ENCODE data around the gene SFT2D2.

Gene SFT2D2

GRCh38 chr1:168295411-168296114, 69.8 kb downstream of the SFT2D2 start:
- no peaks in the 10 kb centered on the region for H3K79me2 ChIP-seq (ENCODE audit: insufficient read depth, low read length)

GRCh38 chr1:168297019-168297730, 71.4 kb downstream of the SFT2D2 start:
- H3K79me2 ChIP-seq (ENCODE audit: insufficient read depth, low read length), result no peaks in the 10 kb centered on the region
- TF ChIP-seq EZH2phosphoT487 (IDR thresholded peaks at IDR 0.05; ENCODE audit: borderline replicate concordance), result no peak
- no peak overlapping the region for H3K9ac ChIP-seq (ENCODE audit: low read depth, low read length, poor library complexity, severe bottlenecking)
- no peaks in the 10 kb centered on the region for H3K9me2 ChIP-seq (replicated peaks; ENCODE audit: low read depth, low read length)
- no peaks in the 10 kb centered on the region for H3F3A ChIP-seq (ENCODE audit: low read depth)
- no peaks in the 10 kb centered on the region for H3K36me3 ChIP-seq (ENCODE audit: insufficient read depth, low read length)
- H3K4me1 ChIP-seq (ENCODE audit: insufficient read depth, low read length, poor library complexity, severe bottlenecking), result no peaks in the 10 kb centered on the region
- H3K27me3 ChIP-seq (ENCODE audit: insufficient read depth, low read length, poor library complexity, severe bottlenecking), result no peaks in the 10 kb centered on the region
- no peak overlapping the region for H3K4me3 ChIP-seq (ENCODE audit: low read length, poor library complexity, severe bottlenecking)
- no peak overlapping the region for H3K4me2 ChIP-seq (ENCODE audit: low read depth, low read length, poor library complexity, severe bottlenecking)
- no peaks in the 10 kb centered on the region for H3K9me3 ChIP-seq (ENCODE audit: insufficient read depth, low read depth, low read length)
- H2AFZ ChIP-seq (ENCODE audit: low read length), result no peak overlapping the region
- no peaks in the 10 kb centered on the region for H4K20me1 ChIP-seq (ENCODE audit: insufficient read depth, low read length, poor library complexity, severe bottlenecking)

More at GRCh38 chr1:168295411-168296114, 69.8 kb downstream of the SFT2D2 start:
- no peak for TF ChIP-seq CTCF (conservative IDR thresholded peaks at IDR 0.05; ENCODE audit: low read length)
- TF ChIP-seq EZH2phosphoT487 (IDR thresholded peaks at IDR 0.05; ENCODE audit: borderline replicate concordance), result no peak
- H3K4me1 ChIP-seq (ENCODE audit: insufficient read depth, low read length, poor library complexity, severe bottlenecking), result no peaks in the 10 kb centered on the region
- H3K4me2 ChIP-seq (ENCODE audit: low read depth, low read length, poor library complexity, severe bottlenecking), result no peak overlapping the region
- H4K20me1 ChIP-seq (ENCODE audit: insufficient read depth, low read length, poor library complexity, severe bottlenecking), result no peaks in the 10 kb centered on the region
- H3K9ac ChIP-seq (ENCODE audit: low read depth, low read length, poor library complexity, severe bottlenecking), result no peak overlapping the region
- H2AFZ ChIP-seq (ENCODE audit: low read length), result no peak overlapping the region
- H3F3A ChIP-seq (ENCODE audit: low read depth), result no peaks in the 10 kb centered on the region
- H3K4me3 ChIP-seq (ENCODE audit: low read length, poor library complexity, severe bottlenecking), result no peak overlapping the region
- no peaks in the 10 kb centered on the region for H3K9me3 ChIP-seq (ENCODE audit: insufficient read depth, low read depth, low read length)
- H3K9me2 ChIP-seq (replicated peaks; ENCODE audit: low read depth, low read length), result no peaks in the 10 kb centered on the region
- no peaks in the 10 kb centered on the region for H3K27me3 ChIP-seq (ENCODE audit: insufficient read depth, low read length, poor library complexity, severe bottlenecking)
- no peaks in the 10 kb centered on the region for H3K36me3 ChIP-seq (ENCODE audit: insufficient read depth, low read length)

GRCh38 chr1:168298446-168298845, 72.6 kb downstream of the SFT2D2 start:
- H3K79me2 ChIP-seq (ENCODE audit: insufficient read depth, low read length), result no peaks in the 10 kb centered on the region
- TF ChIP-seq EZH2phosphoT487 (IDR thresholded peaks at IDR 0.05; ENCODE audit: borderline replicate concordance), result no peak
- TF ChIP-seq CTCF (conservative IDR thresholded peaks at IDR 0.05; ENCODE audit: low read length), result no peak
- no peaks in the 10 kb centered on the region for H3F3A ChIP-seq (ENCODE audit: low read depth)
- no peaks in the 10 kb centered on the region for H3K27me3 ChIP-seq (ENCODE audit: insufficient read depth, low read length, poor library complexity, severe bottlenecking)
- H3K9me3 ChIP-seq (ENCODE audit: insufficient read depth, low read depth, low read length), result no peaks in the 10 kb centered on the region
- H4K20me1 ChIP-seq (ENCODE audit: insufficient read depth, low read length, poor library complexity, severe bottlenecking), result no peaks in the 10 kb centered on the region
- no peak overlapping the region for H3K4me2 ChIP-seq (ENCODE audit: low read depth, low read length, poor library complexity, severe bottlenecking)
- no peaks in the 10 kb centered on the region for H3K36me3 ChIP-seq (ENCODE audit: insufficient read depth, low read length)
- H3K9me2 ChIP-seq (replicated peaks; ENCODE audit: low read depth, low read length), result no peaks in the 10 kb centered on the region
- no peak overlapping the region for H2AFZ ChIP-seq (ENCODE audit: low read length)
- H3K4me1 ChIP-seq (ENCODE audit: insufficient read depth, low read length, poor library complexity, severe bottlenecking), result no peaks in the 10 kb centered on the region
- no peak overlapping the region for H3K9ac ChIP-seq (ENCODE audit: low read depth, low read length, poor library complexity, severe bottlenecking)
- H3K4me3 ChIP-seq (ENCODE audit: low read length, poor library complexity, severe bottlenecking), result no peak overlapping the region

Data from Loucy (cell line).